Activated CD4-positive, alpha-beta T cell treated with anti-CD3 and anti-CD28 coated beads for 36 hours (primary cell): ENCODE measurements around the gene SPTLC2. TPM values are rescaled to one million over a fixed set of nuclear protein-coding genes. Genes with fewer than 3 reads are reported as not detected.
A peak's percentile ranks its signal among the peaks of the same experiment; 100 is the strongest.

ENCODE experiments used
- ATAC-seq: fragments of 200-7000 bp; cut with Tn5 transposase; one replicate; pipeline ENCODE4 v1.10.0; 2021; ENCODE audit warnings: mild to moderate bottlenecking, moderate library complexity
- CTCF ChIA-PET: fragments of 350-600 bp; sonication (Branson Sonifier 250); formaldehyde crosslinking; loops from one replicate; lab custom pipeline; 2021; ENCODE audit warnings: antibody characterized with exemption; lab: Charles Lee
- POLR2A ChIA-PET: fragments of 350-600 bp; sonication (Branson Sonifier 250); formaldehyde crosslinking; loops from one replicate; lab custom pipeline; 2021; ENCODE audit warnings: antibody characterized with exemption, inconsistent platforms; lab: Charles Lee
- DNase-seq: peaks from one replicate; pipeline ENCODE4 v3.0.0-alpha.2; 2020
- H3K27ac Mint-ChIP-seq: one replicate; pipeline ENCODE4 v1.8.0; 2021; ENCODE audit warnings: mixed read lengths
- H3K27me3 Mint-ChIP-seq: one replicate; pipeline ENCODE4 v1.8.0; 2021; ENCODE audit warnings: mixed read lengths
- H3K36me3 Mint-ChIP-seq: one replicate; pipeline ENCODE4 v1.8.0; 2021; ENCODE audit warnings: low read depth, mixed read lengths
- H3K4me1 Mint-ChIP-seq: one replicate; pipeline ENCODE4 v1.8.0; 2021; ENCODE audit warnings: mixed read lengths
- H3K4me3 Mint-ChIP-seq: one replicate; pipeline ENCODE4 v1.8.0; 2021; ENCODE audit warnings: mild to moderate bottlenecking, moderate library complexity, mixed read lengths
- H3K9me3 Mint-ChIP-seq: one replicate; pipeline ENCODE4 v1.8.0; 2021; ENCODE audit warnings: low read depth, mixed read lengths
- intact Hi-C, 2 experiments: fragments of 100-400 bp; cut with DNase I in 1 of 2; cut with micrococcal nuclease in 1 of 2; formaldehyde crosslinking; loops; one replicate each; pipeline versions ENCODE4 v1.14.2 to v1.15.1; 2022 to 2024; cut with DNase I, micrococcal nuclease
- total RNA-seq, 2 experiments: library from RNA; stranded (reverse); gene quantifications; one replicate each; pipeline ENCODE4 v1.2.3, GENCODE V29; 2021

SPTLC2 gene
- total RNA-seq, 2 experiments from 2014 or later, result 16.8 to 24.6 TPM

DNA sequence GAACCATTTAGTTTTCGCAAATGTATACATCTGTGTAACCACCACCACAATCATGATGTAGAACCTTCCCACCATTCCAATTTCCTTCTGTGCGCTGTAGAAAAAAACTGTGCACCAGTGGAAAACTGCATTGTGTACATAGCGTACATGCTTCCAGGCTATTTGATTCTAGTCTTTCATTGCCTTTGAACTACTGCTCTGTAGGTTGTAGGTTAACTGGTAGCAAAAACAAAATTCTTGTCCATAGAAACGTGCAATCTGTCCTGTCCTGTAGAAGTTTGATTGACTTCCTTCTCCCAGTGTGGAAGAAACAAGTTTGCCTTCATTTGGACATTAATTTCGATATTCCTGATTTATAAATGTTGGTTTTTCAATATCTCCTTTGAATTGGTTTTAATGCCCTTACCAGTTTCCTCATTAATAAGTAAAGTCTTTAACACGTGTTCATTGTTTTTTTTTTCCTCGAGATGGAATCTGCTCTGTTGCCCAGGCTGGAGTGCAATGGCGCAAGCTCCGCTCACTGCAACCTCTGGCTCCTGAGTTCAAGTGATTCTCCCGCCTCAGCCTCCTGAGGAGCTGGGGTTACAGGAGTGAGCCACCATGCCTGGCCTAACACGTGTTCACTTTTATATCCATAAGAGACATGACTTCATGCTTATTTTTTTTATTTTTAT is 114.2 kb downstream of the SPTLC2 start:
- Mint-ChIP-seq H3K9me3 (peaks cover 5% of the 10 kb centered on the region), H3K4me3 (no peak overlapping the region), H3K4me1 (peaks cover 6% of the 10 kb centered on the region), H3K36me3 (no peaks in the 10 kb centered on the region), H3K27me3 (peaks cover 24% of the 10 kb centered on the region), H3K27ac (no peak overlapping the region)
- intact Hi-C loops, result no loop called here
- ChIA-PET POLR2A (no interaction called here), CTCF (no interaction called here)
- ATAC-seq (no peak), DNase-seq (no peak)

DNA sequence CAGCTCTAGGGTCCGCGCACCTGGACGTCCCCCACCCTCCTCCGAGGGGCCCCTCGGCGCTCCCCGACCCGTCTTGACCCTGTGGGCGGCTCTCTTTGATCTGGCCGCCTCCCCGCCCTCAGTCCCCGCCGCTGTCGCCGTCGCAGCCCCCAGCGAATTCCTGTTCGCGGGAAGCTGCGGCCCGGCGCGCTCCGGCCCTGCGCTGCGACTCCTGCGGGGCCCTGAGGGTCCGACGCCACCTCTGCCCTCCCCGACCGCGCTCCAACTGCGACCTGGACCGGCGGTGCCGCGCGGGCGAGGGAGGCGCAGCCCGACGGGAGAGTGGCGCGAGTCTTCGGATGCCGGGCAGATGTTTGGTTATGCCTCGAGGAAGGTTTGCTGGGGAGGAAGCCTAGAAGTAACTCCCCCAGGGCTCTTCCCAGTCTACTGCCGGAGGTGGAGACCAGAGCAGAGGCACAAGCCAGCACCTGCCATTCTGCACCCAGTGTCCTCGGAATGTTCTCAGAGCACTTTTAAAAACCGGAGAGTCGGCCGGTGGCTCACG is 117.4 kb downstream of the SPTLC2 start:
- Mint-ChIP-seq H3K27ac (no peak overlapping the region), H3K27me3 (peaks cover 31% of the 10 kb centered on the region), H3K36me3 (no peaks in the 10 kb centered on the region), H3K4me1 (peaks cover 6% of the 10 kb centered on the region), H3K4me3 (peak overlapping the region; percentile 47), H3K9me3 (peaks cover 5% of the 10 kb centered on the region)
- CTCF ChIA-PET, result no interaction called here
- DNase-seq (peak; percentile 16), ATAC-seq (no peak)
- POLR2A ChIA-PET, result interaction anchor here (0.8 kb wide), 1 partner anchor 17 kb away, joined by 3 read pairs; no protein-coding TSS in a partner anchor
- intact Hi-C loops, result loop anchor here in 1 of 2 experiments (2.0 kb wide), 1 partner anchor 40 kb away; the partner anchor contains the start of gene AHSA1

DNA sequence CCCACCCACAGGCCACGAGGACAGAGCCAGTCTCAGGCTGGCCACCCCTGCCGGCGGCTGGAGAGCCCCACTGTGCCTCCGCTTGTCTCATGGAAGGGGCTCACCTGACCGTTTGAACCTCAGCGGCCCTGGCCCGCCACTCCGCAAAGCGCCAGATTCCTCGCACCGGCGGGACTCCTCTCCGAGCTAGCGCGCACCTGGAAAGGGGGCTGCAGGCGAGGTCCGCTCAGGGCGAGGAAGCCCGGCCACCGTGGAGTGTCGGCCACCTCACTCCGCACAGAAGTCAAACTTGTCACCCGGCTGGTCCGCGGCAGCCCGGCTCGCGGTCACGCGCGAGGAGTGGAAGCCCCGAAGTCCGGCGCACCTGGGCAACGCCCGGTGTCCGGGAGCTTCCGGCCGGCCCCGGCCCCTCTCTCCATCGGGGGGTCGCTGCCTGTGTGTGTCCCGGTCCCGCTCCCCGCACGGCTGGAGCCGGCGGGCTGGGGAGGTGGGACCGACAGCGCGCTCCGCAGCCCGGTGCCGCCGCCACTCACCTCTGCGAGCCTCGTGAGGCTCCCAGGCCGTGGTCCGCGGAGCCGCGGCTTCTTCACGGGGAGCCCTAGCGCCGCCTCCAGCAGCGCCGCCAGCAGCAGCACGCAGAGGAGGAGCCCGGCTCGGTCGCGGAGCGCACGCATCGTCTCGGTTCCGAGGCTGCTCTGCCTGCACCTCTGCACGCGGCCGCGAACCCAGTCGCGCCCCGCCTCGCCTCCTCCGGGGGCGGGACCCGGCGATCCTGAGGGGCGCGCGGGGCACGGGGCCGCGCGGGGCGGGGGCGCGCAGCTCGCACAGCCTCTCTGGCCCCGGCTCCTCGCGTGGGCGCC is 118.1 kb downstream of the SPTLC2 start, which contains the start of gene ISM2:
ISM2 (minus strand) TSS at position 697 of the 860 bp plus-strand sequence; CDS start at position 674, 23 bp downstream.
- peaks cover 4% of the 10 kb centered on the region for H3K9me3 Mint-ChIP-seq
- peaks cover 31% of the 10 kb centered on the region for H3K27me3 Mint-ChIP-seq
- intact Hi-C loops, result loop anchor here in 1 of 2 experiments (2.0 kb wide), 1 partner anchor 40 kb away; the partner anchor contains the start of gene AHSA1
- ChIA-PET POLR2A (interaction anchor here (0.8 kb wide), 1 partner anchor 16 kb away, joined by 3 read pairs; no protein-coding TSS in a partner anchor), CTCF (interaction anchor here (0.6 to 0.7 kb wide), 2 partner anchors 17 to 92 kb away, joined by 3 read pairs; no protein-coding TSS in a partner anchor)
- DNase-seq (peak; percentile 69), ATAC-seq (peak; percentile 87)
- H3K36me3 Mint-ChIP-seq, result no peaks in the 10 kb centered on the region
- H3K4me1 Mint-ChIP-seq, result peaks cover 6% of the 10 kb centered on the region
- H3K4me3 Mint-ChIP-seq, result peak within 1 kb of the TSS; percentile 47
- no peak within 1 kb of the TSS for H3K27ac Mint-ChIP-seq

DNA sequence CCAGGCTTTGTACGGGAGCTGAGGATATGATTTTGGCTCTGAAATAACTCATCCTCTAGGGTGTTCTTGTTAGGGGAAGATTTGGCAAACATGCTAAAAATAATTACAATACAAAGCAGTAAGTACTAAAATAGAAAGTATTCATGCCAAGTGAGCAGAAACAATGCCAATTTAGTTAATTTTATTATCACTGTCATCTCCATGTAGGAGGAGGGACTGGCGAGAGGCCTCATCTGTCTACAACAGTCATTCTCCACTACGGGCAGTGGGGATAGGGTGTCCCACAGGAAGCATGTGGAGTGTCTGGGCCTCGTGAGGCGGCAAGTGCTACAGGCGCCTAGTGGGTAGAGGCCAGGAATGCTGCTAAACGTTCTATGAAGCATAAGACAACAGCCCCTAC is 121.1 kb downstream of the SPTLC2 start:
- Mint-ChIP-seq H3K4me3 (no peak overlapping the region), H3K4me1 (peaks cover 6% of the 10 kb centered on the region), H3K27ac (no peak overlapping the region), H3K36me3 (no peaks in the 10 kb centered on the region), H3K27me3 (peaks cover 26% of the 10 kb centered on the region), H3K9me3 (no peaks in the 10 kb centered on the region)
- intact Hi-C loops, result no loop called here
- CTCF ChIA-PET, result no interaction called here
- no peak for DNase-seq
- POLR2A ChIA-PET, result no interaction called here
- no peak for ATAC-seq

DNA sequence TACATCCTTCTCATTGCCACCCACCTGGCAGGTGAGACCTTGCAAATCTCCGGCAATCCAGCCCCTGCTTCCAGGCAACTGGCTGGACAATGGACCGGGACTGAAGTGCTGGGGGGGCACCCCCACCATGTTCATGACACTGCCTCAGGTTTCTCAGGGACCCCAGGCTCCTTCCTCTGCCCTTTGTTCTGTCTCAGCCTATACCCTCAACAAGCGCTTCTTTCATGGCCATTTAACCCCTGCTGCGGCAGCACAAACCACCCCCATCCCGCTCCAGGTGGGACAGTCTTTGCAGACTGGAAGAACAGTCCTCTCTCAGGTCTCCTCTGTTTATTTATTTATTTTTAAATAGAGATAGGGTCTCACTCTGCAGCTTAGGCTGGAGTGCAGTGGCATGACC is 125.4 kb downstream of the SPTLC2 start:
- Mint-ChIP-seq H3K4me3 (no peak overlapping the region), H3K4me1 (no peaks in the 10 kb centered on the region), H3K9me3 (no peaks in the 10 kb centered on the region), H3K36me3 (no peaks in the 10 kb centered on the region), H3K27ac (no peak overlapping the region), H3K27me3 (peaks cover 4% of the 10 kb centered on the region)
- ChIA-PET CTCF (no interaction called here), POLR2A (no interaction called here)
- DNase-seq, result no peak
- ATAC-seq, result no peak
- intact Hi-C loops, result no loop called here

DNA sequence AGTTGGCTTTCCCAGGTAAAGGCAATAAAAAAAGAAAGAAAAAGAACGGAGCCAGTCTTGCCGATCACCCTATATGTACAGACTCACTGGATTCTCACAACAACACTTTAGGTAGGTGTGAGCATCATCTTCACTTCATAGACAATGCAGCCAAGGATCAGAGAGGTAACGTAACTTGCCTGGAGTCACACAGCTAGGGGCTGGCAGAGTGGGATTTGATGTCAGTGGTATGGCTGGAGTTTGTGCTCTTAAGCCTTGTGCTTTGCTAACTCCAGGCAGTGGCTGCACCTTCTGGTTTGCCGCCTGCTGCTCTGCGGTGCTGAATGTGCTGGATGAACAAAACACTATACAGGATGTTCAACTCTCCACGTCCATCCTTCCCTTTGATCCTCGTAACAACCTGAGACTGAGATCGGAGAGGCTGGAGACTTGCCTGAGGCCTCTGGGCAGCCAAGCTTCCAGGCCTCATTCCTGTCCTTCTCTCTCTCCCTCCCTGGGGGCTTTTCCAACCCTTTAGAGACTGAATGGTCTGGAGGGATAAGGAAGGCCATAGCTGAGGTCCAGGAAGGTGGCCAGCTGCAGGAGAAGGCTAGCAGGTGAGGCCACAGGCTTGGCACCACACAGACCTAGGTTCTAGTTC is 126.0 kb downstream of the SPTLC2 start:
- intact Hi-C loops, result no loop called here
- Mint-ChIP-seq H3K4me1 (no peaks in the 10 kb centered on the region), H3K4me3 (no peak overlapping the region), H3K27me3 (no peaks in the 10 kb centered on the region), H3K36me3 (no peaks in the 10 kb centered on the region), H3K9me3 (no peaks in the 10 kb centered on the region), H3K27ac (no peak overlapping the region)
- ChIA-PET POLR2A (no interaction called here), CTCF (no interaction called here)
- ATAC-seq, result no peak
- DNase-seq, result no peak

DNA sequence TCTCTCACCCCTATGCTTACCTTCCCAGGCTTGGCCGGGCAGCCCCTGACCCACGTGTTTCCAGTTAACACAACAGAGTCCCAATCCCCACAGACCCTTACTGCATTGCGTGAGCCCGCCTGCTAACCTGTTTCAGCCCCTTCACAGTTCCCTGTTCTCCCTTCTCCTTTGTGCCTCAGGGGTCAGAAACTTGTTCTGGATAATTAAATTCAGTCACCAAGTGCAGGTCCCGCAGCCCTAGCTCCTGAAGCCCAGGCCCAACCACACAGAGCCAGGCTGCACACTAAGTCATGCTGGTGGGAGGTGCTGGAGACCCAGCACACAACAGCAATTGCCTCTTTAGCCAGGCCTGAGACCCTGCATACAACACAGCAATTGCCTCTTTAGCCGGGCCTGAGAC is 127.4 kb downstream of the SPTLC2 start:
- DNase-seq (no peak), ATAC-seq (no peak)
- POLR2A ChIA-PET, result no interaction called here
- no peaks in the 10 kb centered on the region for H3K9me3 Mint-ChIP-seq
- intact Hi-C loops, result no loop called here
- no peaks in the 10 kb centered on the region for H3K4me1 Mint-ChIP-seq
- CTCF ChIA-PET, result interaction anchor here (0.6 kb wide), 1 partner anchor 568 kb away, joined by 3 read pairs; no protein-coding TSS in a partner anchor
- H3K4me3 Mint-ChIP-seq, result no peak overlapping the region
- H3K36me3 Mint-ChIP-seq, result no peaks in the 10 kb centered on the region
- H3K27ac Mint-ChIP-seq, result no peak overlapping the region
- H3K27me3 Mint-ChIP-seq, result no peaks in the 10 kb centered on the region

DNA sequence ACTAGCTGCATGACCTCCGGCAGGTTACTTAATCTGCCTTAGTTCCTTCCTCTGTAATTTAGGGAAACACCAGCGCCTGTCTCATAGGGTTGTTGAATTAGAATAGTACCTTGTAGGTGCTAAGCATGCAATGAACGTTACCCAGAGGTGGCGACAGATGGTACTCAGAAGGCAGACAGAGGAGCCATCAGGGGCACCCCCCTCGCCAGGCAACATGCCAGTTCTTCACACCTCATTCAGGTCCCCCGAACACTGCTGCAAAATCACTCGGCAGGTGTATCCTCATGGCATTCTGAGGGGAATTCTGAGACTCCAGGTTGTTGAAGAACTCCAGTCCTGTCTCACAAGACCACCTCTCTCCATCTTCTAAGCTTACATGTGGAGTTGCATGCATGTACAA is 127.9 kb downstream of the SPTLC2 start:
- Mint-ChIP-seq H3K4me1 (no peaks in the 10 kb centered on the region), H3K27me3 (no peaks in the 10 kb centered on the region), H3K4me3 (no peak overlapping the region), H3K9me3 (no peaks in the 10 kb centered on the region), H3K27ac (no peak overlapping the region), H3K36me3 (no peaks in the 10 kb centered on the region)
- no peak for DNase-seq
- POLR2A ChIA-PET, result interaction anchor here (0.5 kb wide), 1 partner anchor 337 kb away, joined by 5 read pairs; no protein-coding TSS in a partner anchor
- intact Hi-C loops, result no loop called here
- no peak for ATAC-seq
- CTCF ChIA-PET, result no interaction called here

DNA sequence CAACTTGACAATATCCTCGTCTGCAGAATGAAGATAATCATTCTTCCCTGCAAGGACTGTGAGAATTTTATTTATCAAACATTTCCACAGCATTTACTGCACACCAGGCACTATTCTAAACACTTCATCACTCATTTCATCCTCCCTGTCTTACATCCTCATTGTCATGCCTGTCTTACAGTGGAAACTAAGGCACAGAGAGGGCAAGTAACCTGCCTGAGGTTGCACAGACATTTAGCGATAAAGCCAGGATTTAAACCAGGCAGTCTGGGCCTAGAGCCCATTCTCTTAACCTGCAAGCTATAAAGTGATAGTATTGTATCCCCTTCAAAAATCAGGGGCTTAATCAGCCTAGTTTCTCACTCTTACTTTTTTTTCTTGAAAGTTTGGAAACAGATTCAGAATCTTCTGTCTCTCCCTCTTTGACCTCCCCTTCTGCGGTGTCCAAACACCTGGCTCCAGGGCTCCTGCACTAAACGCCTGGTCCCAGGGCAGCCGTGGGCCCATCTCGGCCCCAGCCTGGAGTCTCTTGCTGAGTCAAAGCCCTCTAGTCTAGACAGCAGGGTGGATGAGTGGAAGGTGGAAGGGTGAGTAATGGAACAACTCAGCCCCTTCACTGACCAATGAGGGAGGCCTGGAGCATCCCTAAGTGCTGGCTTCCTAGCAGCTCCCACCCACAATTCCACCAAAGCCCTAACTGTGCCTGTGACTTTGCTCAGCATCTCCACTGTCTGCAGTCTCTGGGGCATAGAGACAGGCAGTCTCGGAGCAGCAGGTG is 130.3 kb downstream of the SPTLC2 start:
- H3K27me3 Mint-ChIP-seq, result no peaks in the 10 kb centered on the region
- H3K9me3 Mint-ChIP-seq, result no peaks in the 10 kb centered on the region
- no peak for DNase-seq
- no peak for ATAC-seq
- H3K4me3 Mint-ChIP-seq, result no peak overlapping the region
- ChIA-PET POLR2A (interaction anchor here (0.6 kb wide), 1 partner anchor 310 kb away, joined by 4 read pairs; no protein-coding TSS in a partner anchor), CTCF (interaction anchor here (0.7 kb wide), 1 partner anchor 88 kb away, joined by 3 read pairs; no protein-coding TSS in a partner anchor)
- intact Hi-C loops, result no loop called here
- no peaks in the 10 kb centered on the region for H3K36me3 Mint-ChIP-seq
- H3K4me1 Mint-ChIP-seq, result no peaks in the 10 kb centered on the region
- H3K27ac Mint-ChIP-seq, result no peak overlapping the region

DNA sequence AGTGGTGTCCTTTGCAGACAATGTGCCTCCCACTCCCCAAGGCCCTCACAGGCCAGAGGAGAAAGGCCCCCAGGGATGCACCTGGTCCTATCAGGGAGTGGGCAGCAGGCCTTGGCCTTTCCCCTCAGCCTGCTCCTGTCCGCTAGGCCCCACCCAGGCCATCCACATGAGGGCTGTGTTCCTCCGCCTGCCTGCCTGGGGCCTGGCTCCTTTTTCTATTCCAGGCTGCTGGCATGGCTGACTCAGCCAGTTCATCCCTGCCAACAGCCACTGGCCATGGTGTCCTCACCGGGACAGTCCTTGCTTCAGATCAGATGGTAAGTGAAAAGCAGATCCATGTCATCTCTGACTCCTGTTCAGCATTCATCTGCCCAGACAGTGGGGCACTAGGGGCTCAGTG is 131.2 kb downstream of the SPTLC2 start:
- Mint-ChIP-seq H3K36me3 (no peaks in the 10 kb centered on the region), H3K9me3 (no peaks in the 10 kb centered on the region), H3K4me3 (no peak overlapping the region), H3K27me3 (no peaks in the 10 kb centered on the region), H3K27ac (no peak overlapping the region), H3K4me1 (no peaks in the 10 kb centered on the region)
- ChIA-PET POLR2A (no interaction called here), CTCF (no interaction called here)
- no peak for ATAC-seq
- intact Hi-C loops, result no loop called here
- no peak for DNase-seq
